ENCODE results near the gene NAALADL1.
A peak's percentile ranks its signal among the peaks of the same experiment; 100 is the strongest.

The NAALADL1 gene

DNA sequence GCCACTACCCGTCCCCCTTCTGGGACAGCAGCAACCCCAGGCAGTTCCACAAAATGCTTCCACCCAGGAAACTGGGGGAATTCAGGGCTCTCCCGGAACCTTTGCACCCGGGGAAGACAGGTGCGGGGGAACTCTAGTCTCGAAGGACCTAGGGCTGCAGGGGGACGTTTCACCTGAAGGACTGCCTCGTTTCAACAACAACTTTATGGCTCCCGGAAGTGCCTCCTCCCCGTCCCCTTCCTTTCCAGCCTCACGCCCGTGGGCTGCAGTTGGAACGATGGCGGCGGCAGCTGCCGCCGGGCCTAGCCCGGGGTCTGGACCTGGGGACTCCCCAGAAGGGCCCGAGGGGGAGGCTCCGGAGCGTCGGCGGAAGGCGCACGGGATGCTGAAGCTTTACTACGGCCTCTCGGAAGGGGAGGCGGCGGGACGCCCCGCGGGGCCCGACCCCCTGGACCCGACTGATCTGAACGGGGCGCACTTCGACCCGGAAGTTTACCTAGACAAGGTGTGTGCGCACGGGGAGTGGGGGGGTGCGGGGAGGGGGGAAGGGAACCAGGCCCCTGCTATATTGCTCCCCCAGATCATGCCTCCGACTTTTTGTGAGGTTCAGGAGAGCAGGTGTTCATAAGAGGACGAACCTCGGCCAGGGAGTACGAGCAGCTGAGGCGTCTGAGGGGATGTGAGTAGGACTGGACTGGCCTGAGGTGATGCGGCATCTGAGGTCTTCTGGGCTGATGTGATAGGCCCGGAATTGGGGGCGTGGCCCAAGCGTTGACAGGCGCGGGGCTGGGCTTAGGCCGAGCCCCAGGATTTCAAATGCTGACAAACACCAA, 37.8 kb upstream of the NAALADL1 start, which contains the start of gene VPS51 (continued):
- TF ChIP-seq ZNF658 (tag by site-specific recombination; IDR thresholded peaks at IDR 0.05), result no peak
- TF ChIP-seq ZNF221 (tag by site-specific recombination; IDR thresholded peaks at IDR 0.05; ENCODE audit: borderline replicate concordance), result no peak
- peak; percentile 98 for TF ChIP-seq ZNF561 (tag by site-specific recombination; IDR thresholded peaks at IDR 0.05; ENCODE audit: borderline replicate concordance)
- TF ChIP-seq ZNF426 (tag by site-specific recombination; IDR thresholded peaks at IDR 0.05), result no peak
- no peak for TF ChIP-seq ZNF776 (tag by site-specific recombination; IDR thresholded peaks at IDR 0.05; ENCODE audit: borderline replicate concordance)
- TF ChIP-seq, protein P1, sequence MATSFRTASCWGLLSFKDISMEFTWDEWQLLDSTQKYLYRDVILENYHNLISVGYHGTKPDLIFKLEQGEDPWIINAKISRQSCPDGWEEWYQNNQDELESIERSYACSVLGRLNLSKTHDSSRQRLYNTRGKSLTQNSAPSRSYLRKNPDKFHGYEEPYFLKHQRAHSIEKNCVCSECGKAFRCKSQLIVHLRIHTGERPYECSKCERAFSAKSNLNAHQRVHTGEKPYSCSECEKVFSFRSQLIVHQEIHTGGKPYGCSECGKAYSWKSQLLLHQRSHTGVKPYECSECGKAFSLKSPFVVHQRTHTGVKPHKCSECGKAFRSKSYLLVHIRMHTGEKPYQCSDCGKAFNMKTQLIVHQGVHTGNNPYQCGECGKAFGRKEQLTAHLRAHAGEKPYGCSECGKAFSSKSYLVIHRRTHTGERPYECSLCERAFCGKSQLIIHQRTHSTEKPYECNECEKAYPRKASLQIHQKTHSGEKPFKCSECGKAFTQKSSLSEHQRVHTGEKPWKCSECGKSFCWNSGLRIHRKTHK (tag by site-specific recombination; IDR thresholded peaks at IDR 0.05), result no peak
- TF ChIP-seq MYNN (tag by site-specific recombination; IDR thresholded peaks at IDR 0.05; ENCODE audit: borderline replicate concordance), result peak; percentile 61; the same call in 1 of the 2 replicates
- TF ChIP-seq SETDB1 (IDR thresholded peaks at IDR 0.05; ENCODE audit: insufficient read length, low read length), result no peak
- peak; percentile 54 for TF ChIP-seq ZNF146 (tag by site-specific recombination; IDR thresholded peaks at IDR 0.05)
- TF ChIP-seq ZNF521 (tag by site-specific recombination; IDR thresholded peaks at IDR 0.05), result no peak
- peak; percentile 98 for TF ChIP-seq ZXDB (tag by site-specific recombination; IDR thresholded peaks at IDR 0.05)
- TF ChIP-seq ZNF335 (tag by site-specific recombination; conservative IDR thresholded peaks at IDR 0.05), result peak; percentile 65
- no peak for TF ChIP-seq ZNF311 (tag by site-specific recombination; IDR thresholded peaks at IDR 0.05; ENCODE audit: borderline replicate concordance)
- TF ChIP-seq WT1 (tag by site-specific recombination; IDR thresholded peaks at IDR 0.05), result peak; percentile 76
- peak; percentile 58; the same call in 1 of the 2 replicates for TF ChIP-seq PRDM4 (tag by site-specific recombination; IDR thresholded peaks at IDR 0.05)
- 0 out of 2 replicates have a peak, but pooled peaks have one; percentile 44 for TF ChIP-seq ZNF280D (tag by site-specific recombination; IDR thresholded peaks at IDR 0.05)
- TF ChIP-seq SP7 (tag by site-specific recombination; IDR thresholded peaks at IDR 0.05), result peak; percentile 89
- TF ChIP-seq SP3 (tag by site-specific recombination; IDR thresholded peaks at IDR 0.05), result peak; percentile 78
- no peak; the same call in 1 of the 2 replicates for TF ChIP-seq ZNF596 (tag by site-specific recombination; IDR thresholded peaks at IDR 0.05)
- peak; percentile 59; the same call in 1 of the 2 replicates for TF ChIP-seq ZNF10 (tag by site-specific recombination; IDR thresholded peaks at IDR 0.05)
- TF ChIP-seq, protein P2, sequence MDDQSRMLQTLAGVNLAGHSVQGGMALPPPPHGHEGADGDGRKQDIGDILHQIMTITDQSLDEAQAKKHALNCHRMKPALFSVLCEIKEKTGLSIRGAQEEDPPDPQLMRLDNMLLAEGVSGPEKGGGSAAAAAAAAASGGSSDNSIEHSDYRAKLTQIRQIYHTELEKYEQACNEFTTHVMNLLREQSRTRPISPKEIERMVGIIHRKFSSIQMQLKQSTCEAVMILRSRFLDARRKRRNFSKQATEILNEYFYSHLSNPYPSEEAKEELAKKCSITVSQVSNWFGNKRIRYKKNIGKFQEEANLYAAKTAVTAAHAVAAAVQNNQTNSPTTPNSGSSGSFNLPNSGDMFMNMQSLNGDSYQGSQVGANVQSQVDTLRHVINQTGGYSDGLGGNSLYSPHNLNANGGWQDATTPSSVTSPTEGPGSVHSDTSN (CRISPR knock-in tag; IDR thresholded peaks at IDR 0.05), result no peak
- TF ChIP-seq PRDM1 (tag by site-specific recombination; IDR thresholded peaks at IDR 0.05), result no peak
- TF ChIP-seq KLF10 (tag by site-specific recombination; IDR thresholded peaks at IDR 0.05), result peak; percentile 85; the same call in 1 of the 2 replicates
- TF ChIP-seq ZSCAN18 (tag by site-specific recombination; IDR thresholded peaks at IDR 0.05), result peak; percentile 80; the same call in 1 of the 2 replicates
- TF ChIP-seq INSM2 (tag by site-specific recombination; IDR thresholded peaks at IDR 0.05), result peak; percentile 89
- TF ChIP-seq ZNF610 (tag by site-specific recombination; IDR thresholded peaks at IDR 0.05; ENCODE audit: borderline replicate concordance), result 0 out of 2 replicates have a peak, but pooled peaks have one; percentile 40
- peak; percentile 93 for TF ChIP-seq ZNF2 (tag by site-specific recombination; IDR thresholded peaks at IDR 0.05)
- TF ChIP-seq ZNF223 (tag by site-specific recombination; IDR thresholded peaks at IDR 0.05), result no peak

Measured in HEK293 (cell line).